ENCODE measurements around the gene MRGPRD.

Gene MRGPRD

GRCh38 chr11:68936358-68936636 lies 44.5 kb downstream of the MRGPRD start:
- H3K23ac ChIP-seq (ENCODE audit: low read length): no peak overlapping the region
- H3K4me2 ChIP-seq (ENCODE audit: low read length): no peak overlapping the region
- DNase-seq: no peak
- H4K5ac ChIP-seq (ENCODE audit: low read length): no peak overlapping the region
- WGBS (ENCODE audit: extremely low coverage, insufficient coverage, low lambda C conversion rate): no CpG with 5 or more reads among the region's 10 CpGs
- H3K4ac ChIP-seq (ENCODE audit: low read depth, low read length): no peak overlapping the region
- H3K18ac ChIP-seq (ENCODE audit: low read length): no peak overlapping the region
- H2BK5ac ChIP-seq (ENCODE audit: low read length): no peak overlapping the region
- no peaks in the 10 kb centered on the region for H3K27me3 ChIP-seq (ENCODE audit: insufficient read depth, low read length, poor library complexity)
- no peak overlapping the region for H4K8ac ChIP-seq (ENCODE audit: low read depth, low read length)
- H2AK5ac ChIP-seq (ENCODE audit: low read length): no peak overlapping the region
- peaks cover 5% of the 10 kb centered on the region for H3K36me3 ChIP-seq (ENCODE audit: control insufficient read depth, insufficient read depth, low read length)
- H3K4me3 ChIP-seq (ENCODE audit: low read length): no peak overlapping the region
- no peaks in the 10 kb centered on the region for H3K79me2 ChIP-seq (ENCODE audit: control insufficient read depth, insufficient read depth, low read length)
- H2BK15ac ChIP-seq (replicated peaks; ENCODE audit: low read depth): no peak overlapping the region
- no peaks in the 10 kb centered on the region for H3K79me1 ChIP-seq (ENCODE audit: low read length)
- no peaks in the 10 kb centered on the region for H3K4me1 ChIP-seq (ENCODE audit: control insufficient read depth, low read depth, low read length)
- no peak overlapping the region for H2BK120ac ChIP-seq (ENCODE audit: low read depth, low read length)
- H3K56ac ChIP-seq (ENCODE audit: low read length): no peak overlapping the region
- no peak overlapping the region for H3K27ac ChIP-seq (ENCODE audit: low read depth, low read length)
- no peak overlapping the region for H3K9ac ChIP-seq (ENCODE audit: low read length)

GRCh38 chr11:68935516-68936357 lies 45.0 kb downstream of the MRGPRD start:
- no peak overlapping the region for H3K4me2 ChIP-seq (ENCODE audit: low read length)
- no peak overlapping the region for H3K4ac ChIP-seq (ENCODE audit: low read depth, low read length)
- no peak overlapping the region for H3K27ac ChIP-seq (ENCODE audit: low read depth, low read length)
- no peaks in the 10 kb centered on the region for H3K27me3 ChIP-seq (ENCODE audit: insufficient read depth, low read length, poor library complexity)
- H3K4me1 ChIP-seq (ENCODE audit: control insufficient read depth, low read depth, low read length): no peaks in the 10 kb centered on the region
- H2BK15ac ChIP-seq (replicated peaks; ENCODE audit: low read depth): no peak overlapping the region
- H3K18ac ChIP-seq (ENCODE audit: low read length): no peak overlapping the region
- no peak overlapping the region for H3K56ac ChIP-seq (ENCODE audit: low read length)
- no peak overlapping the region for H2BK120ac ChIP-seq (ENCODE audit: low read depth, low read length)
- H3K79me1 ChIP-seq (ENCODE audit: low read length): no peaks in the 10 kb centered on the region
- H3K36me3 ChIP-seq (ENCODE audit: control insufficient read depth, insufficient read depth, low read length): peaks cover 5% of the 10 kb centered on the region
- no peak overlapping the region for H4K5ac ChIP-seq (ENCODE audit: low read length)
- no peak overlapping the region for H3K9ac ChIP-seq (ENCODE audit: low read length)
- WGBS (ENCODE audit: extremely low coverage, insufficient coverage, low lambda C conversion rate): no CpG with 5 or more reads among the region's 29 CpGs
- H4K8ac ChIP-seq (ENCODE audit: low read depth, low read length): no peak overlapping the region
- H2AK5ac ChIP-seq (ENCODE audit: low read length): no peak overlapping the region
- DNase-seq: no peak
- no peak overlapping the region for H3K23ac ChIP-seq (ENCODE audit: low read length)
- no peaks in the 10 kb centered on the region for H3K79me2 ChIP-seq (ENCODE audit: control insufficient read depth, insufficient read depth, low read length)
- H2BK5ac ChIP-seq (ENCODE audit: low read length): no peak overlapping the region
- H3K4me3 ChIP-seq (ENCODE audit: low read length): no peak overlapping the region

- no peak overlapping the region for H3K23ac ChIP-seq (ENCODE audit: low read length)
- H3K79me1 ChIP-seq (ENCODE audit: low read length): no peaks in the 10 kb centered on the region
- no peak overlapping the region for H3K4ac ChIP-seq (ENCODE audit: low read depth, low read length)
- H3K4me3 ChIP-seq (ENCODE audit: low read length): no peak overlapping the region
- no peak overlapping the region for H3K18ac ChIP-seq (ENCODE audit: low read length)
- H3K36me3 ChIP-seq (ENCODE audit: control insufficient read depth, insufficient read depth, low read length): peaks cover 5% of the 10 kb centered on the region
- H2BK15ac ChIP-seq (replicated peaks; ENCODE audit: low read depth): no peak overlapping the region
- H3K56ac ChIP-seq (ENCODE audit: low read length): no peak overlapping the region
- no peaks in the 10 kb centered on the region for H3K79me2 ChIP-seq (ENCODE audit: control insufficient read depth, insufficient read depth, low read length)
- no peak overlapping the region for H3K27ac ChIP-seq (ENCODE audit: low read depth, low read length)
- WGBS (ENCODE audit: extremely low coverage, insufficient coverage, low lambda C conversion rate): no CpG with 5 or more reads among the region's 15 CpGs
- no peaks in the 10 kb centered on the region for H3K4me1 ChIP-seq (ENCODE audit: control insufficient read depth, low read depth, low read length)
- no peak overlapping the region for H3K9ac ChIP-seq (ENCODE audit: low read length)
- H4K8ac ChIP-seq (ENCODE audit: low read depth, low read length): no peak overlapping the region
- H2BK120ac ChIP-seq (ENCODE audit: low read depth, low read length): no peak overlapping the region
- no peaks in the 10 kb centered on the region for H3K27me3 ChIP-seq (ENCODE audit: insufficient read depth, low read length, poor library complexity)
- no peak overlapping the region for H2BK5ac ChIP-seq (ENCODE audit: low read length)
- H2AK5ac ChIP-seq (ENCODE audit: low read length): no peak overlapping the region
- no peak for DNase-seq
- H4K5ac ChIP-seq (ENCODE audit: low read length): no peak overlapping the region
- no peak overlapping the region for H3K4me2 ChIP-seq (ENCODE audit: low read length)
Observed at GRCh38 chr11:68935066-68935465, 45.7 kb downstream of the MRGPRD start.

GRCh38 chr11:68934666-68935065 lies 46.1 kb downstream of the MRGPRD start:
- WGBS (ENCODE audit: extremely low coverage, insufficient coverage, low lambda C conversion rate): no CpG with 5 or more reads among the region's 13 CpGs
- peaks cover 5% of the 10 kb centered on the region for H3K36me3 ChIP-seq (ENCODE audit: control insufficient read depth, insufficient read depth, low read length)

GRCh38 chr11:68934321-68934645 lies 46.5 kb downstream of the MRGPRD start:
- Histone ChIP-seq H3K23ac (ENCODE audit: low read length) (no peak overlapping the region), H3K36me3 (ENCODE audit: control insufficient read depth, insufficient read depth, low read length) (peaks cover 7% of the 10 kb centered on the region), H3K4me2 (ENCODE audit: low read length) (no peak overlapping the region), H2AK5ac (ENCODE audit: low read length) (no peak overlapping the region), H2BK5ac (ENCODE audit: low read length) (no peak overlapping the region), H3K18ac (ENCODE audit: low read length) (no peak overlapping the region), H3K79me2 (ENCODE audit: control insufficient read depth, insufficient read depth, low read length) (no peaks in the 10 kb centered on the region), H2BK15ac (replicated peaks; ENCODE audit: low read depth) (no peak overlapping the region), H2BK120ac (ENCODE audit: low read depth, low read length) (no peak overlapping the region), H3K27me3 (ENCODE audit: insufficient read depth, low read length, poor library complexity) (no peaks in the 10 kb centered on the region), H3K56ac (ENCODE audit: low read length) (no peak overlapping the region), H3K79me1 (ENCODE audit: low read length) (no peaks in the 10 kb centered on the region), H3K4me1 (ENCODE audit: control insufficient read depth, low read depth, low read length) (no peaks in the 10 kb centered on the region), H3K4ac (ENCODE audit: low read depth, low read length) (no peak overlapping the region), H4K5ac (ENCODE audit: low read length) (no peak overlapping the region), H3K4me3 (ENCODE audit: low read length) (no peak overlapping the region), H3K27ac (ENCODE audit: low read depth, low read length) (no peak overlapping the region), H3K9ac (ENCODE audit: low read length) (no peak overlapping the region), H4K8ac (ENCODE audit: low read depth, low read length) (no peak overlapping the region)
- no peak for DNase-seq
- no CpG with 5 or more reads among the region's 12 CpGs for WGBS (ENCODE audit: extremely low coverage, insufficient coverage, low lambda C conversion rate)

More at GRCh38 chr11:68934666-68935065, 46.1 kb downstream of the MRGPRD start:
- no peak overlapping the region for H3K18ac ChIP-seq (ENCODE audit: low read length)
- H2AK5ac ChIP-seq (ENCODE audit: low read length): no peak overlapping the region
- H3K27me3 ChIP-seq (ENCODE audit: insufficient read depth, low read length, poor library complexity): no peaks in the 10 kb centered on the region
- H3K79me2 ChIP-seq (ENCODE audit: control insufficient read depth, insufficient read depth, low read length): no peaks in the 10 kb centered on the region
- H2BK5ac ChIP-seq (ENCODE audit: low read length): no peak overlapping the region
- no peak overlapping the region for H2BK120ac ChIP-seq (ENCODE audit: low read depth, low read length)
- no peak overlapping the region for H3K9ac ChIP-seq (ENCODE audit: low read length)
- H4K8ac ChIP-seq (ENCODE audit: low read depth, low read length): no peak overlapping the region
- no peaks in the 10 kb centered on the region for H3K79me1 ChIP-seq (ENCODE audit: low read length)
- DNase-seq: no peak
- H3K4me1 ChIP-seq (ENCODE audit: control insufficient read depth, low read depth, low read length): no peaks in the 10 kb centered on the region
- H3K4me2 ChIP-seq (ENCODE audit: low read length): no peak overlapping the region
- no peak overlapping the region for H3K27ac ChIP-seq (ENCODE audit: low read depth, low read length)
- no peak overlapping the region for H3K56ac ChIP-seq (ENCODE audit: low read length)
- H3K4ac ChIP-seq (ENCODE audit: low read depth, low read length): no peak overlapping the region
- H3K23ac ChIP-seq (ENCODE audit: low read length): no peak overlapping the region
- H4K5ac ChIP-seq (ENCODE audit: low read length): no peak overlapping the region
- no peak overlapping the region for H2BK15ac ChIP-seq (replicated peaks; ENCODE audit: low read depth)
- no peak overlapping the region for H3K4me3 ChIP-seq (ENCODE audit: low read length)

Data from mesendoderm (in vitro differentiated cells).